Upper lobe of left lung (tissue), 6 donors: ENCODE data around the gene ITGAD. TPM values are rescaled to one million over a fixed set of nuclear protein-coding genes. Genes with fewer than 3 reads are reported as not detected.
A peak's percentile ranks its signal among the peaks of the same experiment; 100 is the strongest.

Experiments used
- ATAC-seq, 2 donors: fragments of 200-7000 bp; cut with Tn5 transposase; one replicate each; pipeline ENCODE4 v1.9.1; 2022; ENCODE audit warnings: mild to moderate bottlenecking in 2 of 2, moderate library complexity in 2 of 2; ENCODE audit not compliant: low FRiP score in 2 of 2
- DNase-seq, 2 donors: peaks; one replicate each; pipeline ENCODE4 v3.0.0-alpha.2; 2019 to 2020
- H3K27ac ChIP-seq, 4 donors: fragments of 200-600 bp; sonication (generic); one replicate each; pipeline ENCODE4 v1.5.1; 2016 to 2019
- H3K27me3 ChIP-seq, 4 donors: fragments of 200-600 bp; sonication (generic); one replicate each; pipeline ENCODE4 v1.5.1; 2017 to 2019
- H3K36me3 ChIP-seq, 4 donors: fragments of 200-600 bp; sonication (generic); one replicate each; pipeline ENCODE4 v1.5.1; 2016 to 2019
- H3K4me1 ChIP-seq, 4 donors: fragments of 200-600 bp; sonication (generic); one replicate each; pipeline ENCODE4 v1.5.1; 2018 to 2019
- H3K4me3 ChIP-seq, 4 donors: fragments of 200-600 bp; sonication (generic); one replicate each; pipeline ENCODE4 v1.5.1; 2017 to 2019; ENCODE audit warnings: mild to moderate bottlenecking in 2 of 4, moderate library complexity in 1 of 4
- H3K9me3 ChIP-seq, 4 donors: fragments of 200-600 bp; sonication (generic); one replicate each; pipeline ENCODE4 v1.5.1; 2018 to 2019
- CTCF ChIP-seq, 6 experiments: fragments of 450-650 bp in 4 of 6; fragments of 200-600 bp in 2 of 6; sonication (generic) in 2 of 6; IDR thresholded peaks; one replicate each; pipeline ENCODE4 v1.5.1; 2016 to 2019; ENCODE audit warnings: antibody characterized with exemption in 6 of 6
- EP300 ChIP-seq, 4 donors: sonication (generic); formaldehyde crosslinking; IDR thresholded peaks; one replicate each; pipeline ENCODE4 v1.5.1; 2017; ENCODE audit warnings: antibody characterized with exemption in 4 of 4, control low read depth in 2 of 4
- POLR2A ChIP-seq, 4 donors: fragments of 450-650 bp; IDR thresholded peaks; one replicate each; pipeline ENCODE4 v1.5.1; 2016 to 2017; ENCODE audit warnings: antibody characterized with exemption in 4 of 4, mild to moderate bottlenecking in 2 of 4
- POLR2AphosphoS5 ChIP-seq, 2 donors: sonication (generic); formaldehyde crosslinking; IDR thresholded peaks; one replicate each; pipeline ENCODE4 v1.5.1; 2017; ENCODE audit warnings: antibody characterized with exemption in 2 of 2
- WGBS, 2 donors: methylation state at CpG; one replicate each; pipeline ENCODE4 v1.1.5; 2017 to 2018; 5-methylcytosine and 5-hydroxymethylcytosine counted together
- total RNA-seq, 6 donors: library from RNA; depleted of rRNA in 4 of 6; stranded (reverse); fragments of >200 nt in 4 of 6; gene quantifications; one replicate each; pipeline versions ENCODE4 v1.1.0 to v1.2.1, GENCODE V29; 2016 to 2021
- donor health status: DM: no; HTN: no; CAD: no; lungs with moderate emphysema.
- donor health status: DM: no; HTN: yes; CAD: no; lungs with severe emphysema.

The ITGAD gene
- total RNA-seq, 6 donors from 2014 or later: 0.15 to 0.69 (median 0.52) TPM; not detected in 3

- DNase-seq (peak; percentile 76 to 93), ATAC-seq (peak in 1 of 2 donors; percentile 19)
- WGBS, 2 donors: 0 to 2% methylated on average over 12 to 42 of the region's 42 CpGs
- H3K9me3 ChIP-seq: no peaks in the 10 kb centered on the region
- H3K27me3 ChIP-seq: no peaks in the 10 kb centered on the region
- H3K27ac ChIP-seq: peak overlapping the region; percentile 95 to 100 (median 99)
- peaks cover 52 to 67% (median 54%) of the 10 kb centered on the region in 4 donors for H3K4me1 ChIP-seq
- H3K36me3 ChIP-seq: peaks cover 0 to 20% (median 10%) of the 10 kb centered on the region in 4 donors
- H3K4me3 ChIP-seq: peak overlapping the region; percentile 49 to 95 (median 80)
- TF ChIP-seq POLR2AphosphoS5 (IDR thresholded peaks at IDR 0.05) (peak; percentile 13 to 43), POLR2A (IDR thresholded peaks at IDR 0.05) (peak in 2 of 4 donors; percentile 17 to 31), EP300 (IDR thresholded peaks at IDR 0.05) (no peak), CTCF (IDR thresholded peaks at IDR 0.05) (peak in 2 of 6 experiments; percentile 19 to 24)
These were observed 65.1 kb downstream of the ITGAD start for GRCh38 chr16:31458073-31458843.

GRCh38 chr16:31458844-31459686, 65.9 kb downstream of the ITGAD start, which contains the start of gene ARMC5:
ARMC5 (plus strand) TSS chr16:31459501; CDS start chr16:31459525, 24 bp downstream.
- peak within 1 kb of the TSS; percentile 49 to 95 (median 80) for H3K4me3 ChIP-seq
- TF ChIP-seq CTCF (IDR thresholded peaks at IDR 0.05) (peak; percentile 36 to 78 (median 62)), POLR2AphosphoS5 (IDR thresholded peaks at IDR 0.05) (peak; percentile 94 to 98), EP300 (IDR thresholded peaks at IDR 0.05) (no peak), POLR2A (IDR thresholded peaks at IDR 0.05) (peak in 3 of 4 donors; percentile 5 to 84 (median 83))
- peaks cover 0 to 28% (median 14%) of the 10 kb centered on the region in 4 donors for H3K36me3 ChIP-seq
- no peaks in the 10 kb centered on the region for H3K9me3 ChIP-seq
- peak within 1 kb of the TSS; percentile 95 to 100 (median 99) for H3K27ac ChIP-seq
- H3K4me1 ChIP-seq: peaks cover 44 to 59% (median 46%) of the 10 kb centered on the region in 4 donors
- peak; percentile 94 for ATAC-seq
- 0 to 1% methylated on average over 25 to 45 of the region's 91 CpGs for WGBS, 2 donors
- DNase-seq: peak; percentile 97
- H3K27me3 ChIP-seq: no peaks in the 10 kb centered on the region

GRCh38 chr16:31459687-31460581, 66.8 kb downstream of the ITGAD start:
- WGBS, 2 donors: 8 to 9% methylated on average over 21 to 25 of the region's 61 CpGs
- no peaks in the 10 kb centered on the region for H3K9me3 ChIP-seq
- peaks cover 38 to 50% (median 40%) of the 10 kb centered on the region in 4 donors for H3K4me1 ChIP-seq
- no peaks in the 10 kb centered on the region for H3K27me3 ChIP-seq
- peak; percentile 100 for DNase-seq
- peak; percentile 95 to 97 for ATAC-seq
- no peak for TF ChIP-seq EP300 (IDR thresholded peaks at IDR 0.05)
- no peak for TF ChIP-seq CTCF (IDR thresholded peaks at IDR 0.05)
- peak in 1 of 4 donors; percentile 6 for TF ChIP-seq POLR2A (IDR thresholded peaks at IDR 0.05)
- TF ChIP-seq POLR2AphosphoS5 (IDR thresholded peaks at IDR 0.05): peak; percentile 43 to 69
- H3K27ac ChIP-seq: peak overlapping the region; percentile 95 to 100 (median 99)
- H3K4me3 ChIP-seq: peak overlapping the region; percentile 32 to 95 (median 80)
- peaks cover 0 to 37% (median 22%) of the 10 kb centered on the region in 4 donors for H3K36me3 ChIP-seq

- WGBS, 2 donors: 49 to 53% methylated on average over 8 of the region's 8 CpGs
- no peak for ATAC-seq
- no peak for DNase-seq
- Histone ChIP-seq H3K4me3 (peak overlapping the region in 2 of 4 donors; percentile 76 to 95), H3K9me3 (no peaks in the 10 kb centered on the region), H3K4me1 (peaks cover 34 to 44% (median 34%) of the 10 kb centered on the region in 4 donors), H3K36me3 (peaks cover 0 to 42% (median 27%) of the 10 kb centered on the region in 4 donors), H3K27me3 (no peaks in the 10 kb centered on the region), H3K27ac (peak overlapping the region; percentile 77 to 100 (median 97))
- TF ChIP-seq EP300 (IDR thresholded peaks at IDR 0.05) (no peak), CTCF (IDR thresholded peaks at IDR 0.05) (peak; percentile 9 to 50 (median 36))
These were observed 67.5 kb downstream of the ITGAD start for GRCh38 chr16:31460582-31461002.
